ENCODE results near the gene PPP3CB.
"Not testable (repeated sequence)": the region's sequence is repeated elsewhere in the genome, so short reads cannot be mapped to it uniquely, and the experiment has no call there.

The PPP3CB gene

GRCh38 chr10:73416571-73416970, 79.3 kb downstream of the PPP3CB start:
- no peak for DNase-seq (ENCODE audit: low read depth in 2 of 2, low spot score in 1 of 2)

GRCh38 chr10:73414230-73414945, 81.4 kb downstream of the PPP3CB start:
- no peak for DNase-seq (ENCODE audit: low read depth in 2 of 2, low spot score in 1 of 2)

- peak; percentile 87 to 89 for DNase-seq (ENCODE audit: low read depth in 2 of 2, low spot score in 1 of 2)
These were observed 82.1 kb downstream of the PPP3CB start, which contains the start of gene ANXA7 for GRCh38 chr10:73413528-73414229. Gene ANXA7, minus strand, starts transcription at chr10:73414058. Its CDS starts 13,202 bp downstream, at chr10:73400856.

GRCh38 chr10:73413108-73413527, 82.7 kb downstream of the PPP3CB start:
- no peak for DNase-seq (ENCODE audit: low read depth in 2 of 2, low spot score in 1 of 2)

GRCh38 chr10:73410897-73411296, 84.9 kb downstream of the PPP3CB start:
- no peak for DNase-seq (ENCODE audit: low read depth in 2 of 2, low spot score in 1 of 2)

GRCh38 chr10:73408978-73409521, 86.8 kb downstream of the PPP3CB start:
- DNase-seq (ENCODE audit: low read depth in 2 of 2, low spot score in 1 of 2): no peak

- no peak for DNase-seq (ENCODE audit: low read depth in 2 of 2, low spot score in 1 of 2)
These were observed 87.8 kb downstream of the PPP3CB start for GRCh38 chr10:73408061-73408460.

GRCh38 chr10:73407495-73407894, 88.3 kb downstream of the PPP3CB start:
- DNase-seq (ENCODE audit: low read depth in 2 of 2, low spot score in 1 of 2): no peak

- DNase-seq (ENCODE audit: low read depth in 2 of 2, low spot score in 1 of 2): no peak
These were observed 89.0 kb downstream of the PPP3CB start for GRCh38 chr10:73406846-73407245.

GRCh38 chr10:73405556-73405955, 90.3 kb downstream of the PPP3CB start:
- no peak for DNase-seq (ENCODE audit: low read depth in 2 of 2, low spot score in 1 of 2)

- no peak for DNase-seq (ENCODE audit: low read depth in 2 of 2, low spot score in 1 of 2)
These were observed 91.1 kb downstream of the PPP3CB start for GRCh38 chr10:73404690-73405089.

- no peak for DNase-seq (ENCODE audit: low read depth in 2 of 2, low spot score in 1 of 2)
These were observed 94.2 kb downstream of the PPP3CB start for GRCh38 chr10:73401636-73402035.

- no peak for DNase-seq (ENCODE audit: low read depth in 2 of 2, low spot score in 1 of 2)
These were observed 96.8 kb downstream of the PPP3CB start for GRCh38 chr10:73399063-73399462.

GRCh38 chr10:73398024-73398423, 97.8 kb downstream of the PPP3CB start:
- no peak for DNase-seq (ENCODE audit: low read depth in 2 of 2, low spot score in 1 of 2)

GRCh38 chr10:73394325-73394724, 101.5 kb downstream of the PPP3CB start:
- DNase-seq (ENCODE audit: low read depth in 2 of 2, low spot score in 1 of 2): not testable (repeated sequence)

GRCh38 chr10:73388228-73388627, 107.6 kb downstream of the PPP3CB start:
- DNase-seq (ENCODE audit: low read depth in 2 of 2, low spot score in 1 of 2): no peak

- DNase-seq (ENCODE audit: low read depth in 2 of 2, low spot score in 1 of 2): no peak
These were observed 109.2 kb downstream of the PPP3CB start for GRCh38 chr10:73386583-73386982.

Data from stimulated activated CD8-positive, alpha-beta memory T cell treated with anti-CD3 and anti-CD28 coated beads, Interleukin-4, amount 100 ng/mL, for 4 hours (primary cell).